K562 (cell line): ENCODE data around the gene PRSS48. TPM values are rescaled to one million over a fixed set of nuclear protein-coding genes. Genes with fewer than 3 reads are reported as not detected.

Experiments
- ATAC-seq: fragments of 200-7000 bp; cut with Tn5 transposase; 3 replicates; pipeline ENCODE4 v1.9.1; 2020; ENCODE audit warnings: moderate library complexity
- Bru-seq: library from RNA; stranded (reverse); fragments of 400-500 nt; gene quantifications from one replicate; lab custom pipeline; 2021; lab: Mats Ljungman, UMichigan
- BruChase-seq, 2 experiments: library from RNA; stranded (reverse); fragments of 400-500 nt; gene quantifications; one replicate each; lab custom pipeline; 2021; lab: Mats Ljungman, UMichigan
- BruUV-seq: library from RNA; stranded (reverse); fragments of 400-500 nt; replicated peaks from 2 replicates; lab custom pipeline; 2021; lab: Mats Ljungman, UMichigan
- CTCF ChIA-PET: fragments of 300-600 bp; formaldehyde crosslinking; extraction: SDS; loops from one replicate; lab custom pipeline; 2021; ENCODE audit warnings: low intra/inter-chr PET ratio; lab: Yijun Ruan, JAX
- POLR2A ChIA-PET: fragments of 300-600, 350-650 bp; sonication (Branson Sonifier 250); formaldehyde crosslinking; extraction: SDS; loops from one replicate; lab custom pipeline; 2021; ENCODE audit warnings: antibody characterized with exemption, inconsistent platforms; lab: Yijun Ruan, JAX
- DNase-seq, 4 experiments: peaks; one replicate each; pipeline versions ENCODE4 v3.0.0 to v3.0.0-alpha.2; 2011 to 2018; ENCODE audit warnings: low spot score in 3 of 4, mixed read lengths in 3 of 4; ENCODE audit errors: extremely low read depth in 1 of 4
- FAIRE-seq: peaks from 2 replicates; lab custom pipeline; 2011; peaks lifted over from hg19 to GRCh38; lab: Jason Lieb, UNC
- H2AFZ ChIP-seq: 2 replicates; pipeline ENCODE4 v1.6.0; 2011; ENCODE audit warnings: low read depth, low read length, control low read depth, inconsistent platforms
- H3K27ac ChIP-seq: fragments of 200-600 bp; 3 replicates; pipeline ENCODE4 v1.8.0; 2011; ENCODE audit warnings: low read depth, mild to moderate bottlenecking, control low read depth, inconsistent platforms, low read length, moderate library complexity, mixed read lengths; ENCODE audit errors: extremely low read depth
- H3K27me3 ChIP-seq, 2 experiments: fragments of 300-600 bp in 1 of 2; 2 replicates in 1 of 2; 3 replicates in 1 of 2; pipeline versions ENCODE4 v1.6.0 to v1.8.0; 2011; ENCODE audit warnings: inconsistent platforms in 2 of 2, low read length in 2 of 2, mild to moderate bottlenecking in 1 of 2, mixed read lengths in 1 of 2, moderate library complexity in 1 of 2; ENCODE audit not compliant: control insufficient read depth in 2 of 2, insufficient read depth in 2 of 2
- H3K36me3 ChIP-seq: fragments of 300-600 bp; 3 replicates; pipeline ENCODE4 v1.8.0; 2011; ENCODE audit warnings: mild to moderate bottlenecking, low read length, inconsistent platforms; ENCODE audit not compliant: control insufficient read depth, insufficient read depth
- H3K4me1 ChIP-seq, 2 experiments: fragments of 200-600 bp in 1 of 2; replicated peaks in 1 of 2; 2 replicates in 1 of 2; 3 replicates in 1 of 2; pipeline versions ENCODE4 v1.5.1 to v1.8.0; 2011; ENCODE audit warnings: inconsistent platforms in 2 of 2, low read length in 2 of 2, mild to moderate bottlenecking in 1 of 2, mixed read lengths in 1 of 2, moderate library complexity in 1 of 2; ENCODE audit not compliant: control insufficient read depth in 2 of 2, insufficient read depth in 2 of 2
- H3K4me2 ChIP-seq: 2 replicates; pipeline ENCODE4 v1.6.1; 2011; ENCODE audit warnings: low read length, control low read depth, inconsistent platforms, mixed read lengths; ENCODE audit not compliant: insufficient read depth
- H3K4me3 ChIP-seq: fragments of 200-600 bp; sonication (generic), shearing (Covaris generic); 2 replicates; pipeline ENCODE4 v1.5.1; 2016; ENCODE audit warnings: control low read depth, inconsistent platforms
- H3K79me2 ChIP-seq: fragments of 200-600 bp; 3 replicates; pipeline ENCODE4 v1.8.0; 2011; ENCODE audit warnings: low read length, inconsistent platforms; ENCODE audit not compliant: control insufficient read depth, insufficient read depth
- H3K9ac ChIP-seq, 2 experiments: 2 replicates each; pipeline versions ENCODE4 v1.6.0 to v1.6.1; 2011; ENCODE audit warnings: low read depth in 2 of 2, low read length in 2 of 2, control low read depth in 1 of 2, inconsistent platforms in 1 of 2, mild to moderate bottlenecking in 1 of 2, mixed read lengths in 1 of 2; ENCODE audit not compliant: insufficient read depth in 1 of 2
- H3K9me1 ChIP-seq: one replicate; pipeline ENCODE4 v1.6.0; 2011; ENCODE audit warnings: inconsistent platforms, mild to moderate bottlenecking, low read length, moderate library complexity; ENCODE audit not compliant: control insufficient read depth, insufficient read depth
- H3K9me3 ChIP-seq: replicated peaks from 2 replicates; pipeline ENCODE4 v1.5.1; 2011; ENCODE audit warnings: low read depth, low read length, inconsistent platforms; ENCODE audit not compliant: control insufficient read depth, insufficient read depth
- H4K20me1 ChIP-seq: replicated peaks from 2 replicates; pipeline ENCODE4 v1.6.1; 2011; ENCODE audit warnings: low read length, inconsistent platforms, mixed read lengths; ENCODE audit not compliant: control insufficient read depth, insufficient read depth
- CTCF ChIP-seq, 3 experiments: IDR thresholded peaks in 2 of 3; conservative IDR thresholded peaks in 1 of 3; 2 replicates each; pipeline ENCODE4 v1.5.1; 2011 to 2012; ENCODE audit warnings: low read length in 3 of 3, mild to moderate bottlenecking in 3 of 3, control low read depth in 2 of 3, improper control_type of control experiment in 1 of 3, inconsistent platforms in 1 of 3, low read depth in 1 of 3, mixed read lengths in 1 of 3, moderate library complexity in 1 of 3; ENCODE audit not compliant: insufficient read depth in 2 of 3
- DEAF1 ChIP-seq: fragments of 450-650 bp; formaldehyde crosslinking; IDR thresholded peaks from 2 replicates; pipeline ENCODE4 v1.4.0; 2020; ENCODE audit warnings: mild to moderate bottlenecking, moderate library complexity
- RAD21 ChIP-seq, 2 experiments: fragments of 250-450 bp in 1 of 2; fragments of 450-650 bp in 1 of 2; sonication (Bioruptor Pico) in 1 of 2; formaldehyde crosslinking in 1 of 2; IDR thresholded peaks in 1 of 2; conservative IDR thresholded peaks in 1 of 2; 2 replicates each; pipeline versions ENCODE4 v1.4.0 to v1.8.0; 2020 to 2022; ENCODE audit warnings: mild to moderate bottlenecking in 2 of 2, moderate library complexity in 1 of 2
- ZNF23 ChIP-seq: fragments of 250-450 bp; sonication (Bioruptor Pico); IDR thresholded peaks from 2 replicates; pipeline ENCODE4 v1.4.0; 2020; ENCODE audit warnings: mild to moderate bottlenecking
- WGBS: fragments of 100-300 bp; shearing (Covaris generic); methylation state at CpG from one replicate; pipeline ENCODE4 v1.1.6; 2016; ENCODE audit warnings: low coverage, mixed read lengths; ENCODE audit not compliant: insufficient coverage; ENCODE audit errors: missing lambda C conversion rate; 5-methylcytosine and 5-hydroxymethylcytosine counted together
- in situ Hi-C: fragments of 300-500 bp; cut with MboI; formaldehyde crosslinking; loops from 4 replicates; pipeline ENCODE4 v1.15.0; 2018; ENCODE audit warnings: inconsistent platforms, mixed read lengths
- intact Hi-C: fragments of 100-400 bp; cut with micrococcal nuclease; formaldehyde crosslinking; loops from 2 replicates; pipeline ENCODE4 v1.14.2; 2022
- long read RNA-seq, 3 experiments: library from polyadenylated mRNA in 2 of 3; library from RNA in 1 of 3; unstranded in 2 of 3; stranded (forward) in 1 of 3; transcript quantifications; one replicate each; pipeline ENCODE4 v2.0.0, GENCODE V29; 2019 to 2022
- polyA minus RNA-seq, 3 experiments: library from RNA; depleted of rRNA, polyadenylated mRNA; stranded (reverse); fragments of >200 nt; gene quantifications; 2 replicates each; pipeline ENCODE4 v1.2.3, GENCODE V29; 2011
- polyA plus RNA-seq, 8 experiments: library from polyadenylated mRNA; depleted of rRNA in 4 of 8; stranded (reverse) in 5 of 8; unstranded in 3 of 8; fragments of >200 nt; fragmentation: Nextera tagmentation in 2 of 8; fragmentation: Illumina TruSeq in 1 of 8; extraction: Ambion mirVana in 2 of 8; extraction: Trizol in 1 of 8; gene quantifications; 2 replicates each; pipeline versions ENCODE4 v1.2.1 to v1.2.3, GENCODE V29; 2011 to 2014; ENCODE audit warnings: inconsistent platforms in 1 of 8, missing spikeins in 1 of 8
- total RNA-seq, 7 experiments: library from RNA; depleted of rRNA in 6 of 7; stranded (reverse); fragments of >200 nt in 6 of 7; fragmentation: Illumina TruSeq in 2 of 7; extraction: Trizol in 2 of 7; gene quantifications; 2 replicates each; pipeline versions ENCODE4 v1.2.1 to v1.2.3, GENCODE V29; 2011 to 2021; ENCODE audit warnings: low replicate concordance in 1 of 7

Gene PRSS48
- not detected in 2 replicates for total RNA-seq (2011; cell fraction: chromatin; rRNA removed; ENCODE audit: low replicate concordance)
- total RNA-seq (2011; cell fraction: nucleolus; rRNA removed), result not detected in 2 replicates
- total RNA-seq (2011; cell fraction: nucleoplasm; rRNA removed), result not detected in 2 replicates
- total RNA-seq (2014; rRNA removed), result not detected in 2 replicates
- total RNA-seq (2014; rRNA removed; fragmentation: Illumina TruSeq; extraction: Trizol), result not detected in 2 replicates
- total RNA-seq (2015; rRNA removed; fragmentation: Illumina TruSeq; extraction: Trizol), result not detected in 2 replicates
- not detected in 2 replicates for total RNA-seq (2021)
- not detected in 2 replicates for polyA plus RNA-seq (2011; rRNA removed)
- not detected in 2 replicates for polyA plus RNA-seq (2011; cell fraction: cytosol; rRNA removed)
- polyA plus RNA-seq (2011; cell fraction: nucleus; rRNA removed), result not detected in 2 replicates
- polyA plus RNA-seq (2012), result not detected in 2 replicates
- not detected in 2 replicates for polyA plus RNA-seq (2014; fragmentation: Illumina TruSeq; extraction: Trizol)
- polyA plus RNA-seq (2014; fragmentation: Nextera tagmentation; extraction: Ambion mirVana), result not detected
- polyA plus RNA-seq (2014; rRNA removed), result not detected in 2 replicates
- polyA minus RNA-seq (2011; rRNA and poly(A)+ RNA removed), result not detected in 2 replicates
- polyA minus RNA-seq (2011; cell fraction: cytosol; rRNA and poly(A)+ RNA removed), result not detected in 2 replicates
- not detected in 2 replicates for polyA minus RNA-seq (2011; cell fraction: nucleus; rRNA and poly(A)+ RNA removed)
- not detected for Bru-seq, nascent RNA
- BruChase-seq, experiment 1, labeled RNA remaining after a 2-hour chase, result not detected
- percentile 7 among the genes with signal in this experiment for BruChase-seq, experiment 2, labeled RNA remaining after a 6-hour chase
- long read RNA-seq, experiment 1, result 0 reads
- long read RNA-seq, experiment 2, result 0 reads
- long read RNA-seq, experiment 3, result 0 reads

- FAIRE-seq (peak; percentile 64), DNase-seq (peak; percentile 62 to 69 (median 64)), ATAC-seq (peak; percentile 99)
- H3K4me1 ChIP-seq, result no peaks in the 10 kb centered on the region
- peaks cover 3 to 4% of the 10 kb centered on the region in 2 experiments; a peak in 2 of 5 replicates for H3K27me3 ChIP-seq
- no peaks in the 10 kb centered on the region for H4K20me1 ChIP-seq
- H3K27ac ChIP-seq, result no peak within 1 kb of the TSS
- intact Hi-C loops (loop anchor here (1.0 to 5.0 kb wide), 3 partner anchors 85 to 335 kb away; no protein-coding TSS in a partner anchor), in situ Hi-C loops (no loop called here)
- no peaks in the 10 kb centered on the region for H3K79me2 ChIP-seq
- WGBS, result 9% methylated on average over 7 of the region's 7 CpGs
- BruUV-seq, result no TSS peak
- H3K4me2 ChIP-seq, result no peak within 1 kb of the TSS
- H2AFZ ChIP-seq, result no peak within 1 kb of the TSS
- no peaks in the 10 kb centered on the region for H3K9me1 ChIP-seq
- no peaks in the 10 kb centered on the region for H3K36me3 ChIP-seq
- CTCF ChIA-PET, result no interaction called here
- no peak within 1 kb of the TSS for H3K9ac ChIP-seq
- H3K9me3 ChIP-seq, result no peaks in the 10 kb centered on the region
- POLR2A ChIA-PET, result interaction anchor here (0.7 kb wide), 1 partner anchor 13 kb away, joined by 3 read pairs; no protein-coding TSS in a partner anchor
- H3K4me3 ChIP-seq, result no peak within 1 kb of the TSS
- TF ChIP-seq DEAF1 (peak; percentile 35; the same call in 1 of the 2 replicates), ZNF23 (CRISPR knock-in tag) (no peak), RAD21 (CRISPR knock-in tag; conservative IDR thresholded peaks at IDR 0.05 in 1 of 2, IDR thresholded peaks at IDR 0.05 in 1 of 2) (peak; percentile 37 to 69), CTCF (IDR thresholded peaks at IDR 0.05 in 2 of 3, conservative IDR thresholded peaks at IDR 0.05 in 1 of 3; ENCODE audit: insufficient read depth in 2 of 3, low read depth in 1 of 3, low read length in 3 of 3) (peak; percentile 74 to 87 (median 79))
Observed at GRCh38 chr4:151276787-151277562, at the start of gene PRSS48. Gene PRSS48, plus strand, starts transcription at chr4:151277161. Its CDS starts 12 bp downstream, at chr4:151277173.
